ENCODE results near the gene GINS2.

Gene GINS2

DNA sequence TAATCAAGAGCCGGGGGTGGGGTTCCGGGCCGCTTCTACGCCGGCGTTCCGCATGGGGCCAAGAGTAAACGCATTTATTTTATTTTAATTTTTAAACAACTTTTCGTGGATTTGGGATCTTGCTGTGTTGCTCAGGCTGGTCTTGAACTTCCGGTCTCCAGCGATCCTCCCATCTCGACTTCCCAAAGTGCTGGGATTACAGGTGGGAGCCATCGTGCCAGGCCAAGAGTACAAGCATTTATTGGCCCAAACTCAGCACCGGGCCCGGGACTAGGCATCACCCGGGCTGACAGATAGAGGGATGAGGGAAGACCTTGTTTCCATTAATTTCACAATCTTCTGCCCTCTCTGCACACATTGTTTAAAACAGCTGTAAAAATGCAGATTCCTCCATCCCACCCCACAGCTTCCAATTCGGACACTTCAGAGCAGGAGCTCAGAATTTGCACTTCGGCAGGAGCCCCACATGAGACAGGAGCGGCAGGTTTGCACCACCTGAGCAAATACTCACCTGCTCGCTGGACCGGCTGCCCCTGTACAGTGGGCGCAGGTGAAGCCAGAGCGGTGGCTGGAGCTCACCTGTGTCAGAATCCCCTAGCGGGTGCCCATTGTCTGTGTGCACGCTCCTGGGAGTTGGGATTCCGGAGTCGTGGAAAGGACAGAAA is 663 bp upstream of the GINS2 start:
- DNase-seq (ENCODE audit: low read depth), result no peak

DNA sequence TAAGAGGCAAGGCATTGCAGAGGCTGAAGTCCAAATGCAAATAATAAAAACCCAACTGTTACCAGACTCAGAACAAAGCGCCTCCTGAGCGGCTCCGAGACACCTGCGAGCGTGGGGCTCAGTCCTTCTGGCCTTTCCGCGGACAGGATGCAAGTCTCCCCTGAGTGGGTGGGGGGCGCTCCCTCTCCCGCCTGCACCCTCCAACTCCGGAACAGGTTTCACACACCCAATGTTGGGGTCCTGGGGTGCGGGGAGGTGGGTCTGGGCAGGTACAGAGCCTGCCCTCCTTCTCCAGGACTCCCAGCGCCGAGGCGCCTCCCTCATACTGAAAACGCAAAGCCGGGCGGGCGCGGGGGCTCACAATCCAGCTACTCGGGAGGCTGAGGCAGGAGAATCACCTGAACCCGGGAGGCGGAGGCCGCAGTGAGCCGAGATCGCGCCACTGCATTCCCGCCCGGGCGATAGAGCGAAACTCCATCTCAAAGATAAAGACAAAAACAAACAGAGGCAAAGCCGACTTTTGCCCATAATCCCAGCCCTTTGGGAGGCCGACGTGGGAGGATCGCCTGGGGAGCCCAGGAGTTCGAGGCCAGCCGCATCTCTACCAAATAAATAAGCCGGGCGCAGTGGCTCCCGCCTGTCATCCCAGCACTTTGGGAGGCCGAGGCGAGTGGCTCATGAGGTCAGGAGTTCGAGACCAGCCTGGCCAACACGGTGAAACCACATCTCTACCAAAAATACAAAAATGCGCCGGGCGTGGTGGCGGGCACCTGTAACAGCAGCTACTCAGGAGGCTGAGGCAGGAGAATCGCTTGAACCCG is 893 bp downstream of the GINS2 start:
- DNase-seq (ENCODE audit: low read depth), result no peak

DNA sequence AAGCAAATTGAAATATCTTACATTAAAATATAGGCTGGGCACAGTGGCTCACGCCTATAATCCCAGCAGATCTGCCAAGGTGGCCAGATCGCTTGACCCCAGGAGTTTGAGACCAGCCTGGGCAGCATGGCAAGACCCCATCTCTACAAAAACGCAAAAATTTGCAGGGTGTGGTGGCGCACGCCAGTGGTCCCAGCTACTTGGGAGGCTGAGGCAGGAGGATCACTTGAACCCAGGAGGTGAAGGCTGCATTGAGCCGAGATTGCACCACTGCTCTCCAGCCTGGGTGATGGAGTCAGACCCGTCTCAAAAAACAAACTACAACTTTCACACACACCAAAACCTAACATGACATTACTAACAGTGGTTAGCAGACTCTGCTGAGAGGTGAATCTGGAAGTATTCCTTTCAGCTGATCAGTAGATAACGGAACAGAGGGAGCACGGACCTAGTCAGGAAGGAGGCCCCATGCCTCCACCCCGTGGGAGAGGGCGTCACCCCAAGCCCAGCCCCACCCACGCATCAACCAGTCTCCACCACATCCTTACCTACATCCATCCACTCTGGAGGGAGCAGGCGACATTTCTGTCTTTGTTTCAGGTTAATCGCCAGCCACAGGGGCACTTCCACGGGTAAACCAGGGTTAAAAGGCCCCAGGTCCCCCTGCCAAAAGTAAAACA is 1.7 kb downstream of the GINS2 start:
- no peak for DNase-seq (ENCODE audit: low read depth)

DNA sequence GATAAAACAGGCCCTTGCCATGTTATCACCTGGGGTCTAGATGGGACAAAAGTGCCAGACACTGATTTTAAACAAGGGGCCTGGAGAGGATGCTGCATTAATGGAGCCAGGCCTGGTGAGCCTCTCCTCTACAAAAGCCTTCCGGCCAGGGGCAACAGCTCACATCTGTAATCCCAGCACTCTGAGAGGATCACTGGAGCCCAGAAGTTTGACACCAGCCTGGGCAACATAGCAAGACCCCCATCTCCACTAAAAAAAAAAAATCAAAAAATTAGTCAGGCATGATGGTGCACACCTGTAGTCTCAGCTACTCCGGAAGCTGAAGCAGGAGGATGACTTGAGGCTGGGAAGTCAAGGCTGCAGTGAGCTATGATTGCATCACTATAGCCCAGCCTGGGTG is 3.5 kb downstream of the GINS2 start:
- no peak for DNase-seq (ENCODE audit: low read depth)

DNA sequence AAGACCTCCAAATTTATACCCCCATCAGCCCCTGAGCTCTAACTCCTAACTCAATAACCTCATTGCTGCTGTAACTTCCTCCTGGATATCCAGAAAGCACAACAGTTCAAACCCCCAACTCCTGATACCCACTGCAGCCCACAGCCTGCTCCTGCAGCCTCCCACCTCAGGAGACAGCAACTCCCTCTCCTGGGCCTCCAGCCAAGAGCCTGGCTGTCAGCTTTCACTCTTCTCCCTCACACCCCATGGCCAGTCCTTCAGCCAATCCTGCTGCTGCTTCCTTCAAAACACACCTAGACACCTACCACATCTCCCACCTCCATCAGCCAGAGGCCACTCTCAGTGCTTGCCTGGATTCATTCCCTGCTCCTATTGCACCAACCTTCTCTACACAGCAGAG is 5.4 kb downstream of the GINS2 start:
- no peak for DNase-seq (ENCODE audit: low read depth)

DNA sequence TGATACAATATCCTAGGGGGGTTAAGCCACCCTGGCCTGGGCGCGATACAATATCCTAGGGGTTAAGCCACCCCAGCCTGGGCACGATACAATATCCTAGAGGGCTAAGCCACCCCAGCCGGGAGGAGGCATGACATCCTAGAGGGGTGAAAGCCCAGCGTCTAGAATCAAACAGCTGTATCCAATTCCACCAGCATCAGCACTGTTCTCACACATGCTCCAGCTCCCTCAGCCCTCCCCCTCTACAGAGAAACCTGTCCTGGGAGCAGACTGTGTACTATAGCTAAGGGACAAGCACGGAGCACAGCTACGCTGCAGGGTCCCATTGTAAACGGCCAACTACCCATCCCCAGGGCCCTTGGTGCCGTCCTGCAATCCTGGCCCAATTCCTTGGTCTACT is 6.2 kb downstream of the GINS2 start:
- no peak for DNase-seq (ENCODE audit: low read depth)

DNA sequence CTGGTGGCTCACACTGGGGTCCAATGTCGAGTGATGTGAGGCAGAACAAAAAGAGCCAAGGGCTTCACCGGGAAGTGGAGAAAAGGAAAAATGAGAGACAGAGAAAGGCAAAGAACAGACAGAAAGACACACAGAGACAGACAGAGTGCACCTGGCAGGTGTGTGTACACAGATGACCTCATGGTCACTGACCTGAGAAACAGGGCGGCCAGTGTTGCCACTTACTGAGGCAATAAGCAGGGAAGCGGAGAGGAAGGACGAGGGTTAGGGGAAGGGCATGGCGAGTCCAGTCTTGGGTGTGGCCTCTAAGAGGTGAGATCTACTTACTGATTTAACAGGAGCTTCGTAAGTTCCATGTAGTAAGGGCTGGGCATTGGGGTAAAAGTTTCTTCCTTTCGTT is 7.5 kb downstream of the GINS2 start:
- DNase-seq (ENCODE audit: low read depth), result no peak

DNA sequence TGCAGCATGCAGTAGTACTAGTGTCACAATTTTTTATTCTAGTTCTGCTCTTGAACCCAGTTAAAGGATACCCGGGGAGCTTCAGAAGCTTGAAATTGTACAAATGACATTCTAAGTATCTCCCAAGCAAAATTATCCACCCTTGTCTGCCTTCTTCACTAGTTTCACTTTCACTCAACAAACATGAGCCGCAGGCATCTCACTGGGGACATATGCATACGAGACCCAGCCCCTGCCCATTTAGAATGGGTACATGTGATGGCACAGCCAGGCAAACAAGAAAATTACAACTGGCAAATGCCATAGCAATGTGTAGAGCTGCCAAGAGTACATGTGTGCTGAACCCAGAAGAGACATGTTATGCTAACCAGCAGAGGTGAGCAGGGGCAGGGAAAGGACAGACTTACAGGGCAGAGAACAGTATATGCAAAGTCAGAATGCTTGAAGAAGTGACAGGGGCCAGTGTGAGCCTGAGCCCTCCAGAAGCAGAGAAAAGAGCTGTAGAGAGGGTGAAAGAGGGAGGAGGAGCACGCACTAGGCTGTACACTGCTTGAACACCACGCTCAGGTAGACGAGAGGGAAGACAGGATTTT is 8.3 kb downstream of the GINS2 start:
- no peak for DNase-seq (ENCODE audit: low read depth)

DNA sequence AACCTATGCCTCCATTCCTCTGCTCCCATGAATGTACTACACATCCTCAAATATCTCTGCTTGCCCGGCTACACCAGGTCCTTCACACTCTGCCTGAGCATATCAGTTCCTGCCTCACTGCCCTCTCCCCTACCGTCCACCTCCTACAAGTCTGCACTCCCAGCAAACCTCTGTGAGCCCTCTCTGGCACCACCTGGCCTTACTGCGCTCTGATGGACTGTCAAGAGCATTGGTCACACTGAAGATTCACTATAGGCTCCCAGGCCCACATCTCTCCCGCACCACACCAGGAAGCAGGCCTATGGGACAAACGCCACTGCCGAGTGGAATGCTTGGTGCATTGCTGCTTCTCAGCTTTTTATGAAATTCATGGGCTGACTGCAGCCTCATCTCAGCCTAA is 8.9 kb downstream of the GINS2 start:
- no peak for DNase-seq (ENCODE audit: low read depth)

DNA sequence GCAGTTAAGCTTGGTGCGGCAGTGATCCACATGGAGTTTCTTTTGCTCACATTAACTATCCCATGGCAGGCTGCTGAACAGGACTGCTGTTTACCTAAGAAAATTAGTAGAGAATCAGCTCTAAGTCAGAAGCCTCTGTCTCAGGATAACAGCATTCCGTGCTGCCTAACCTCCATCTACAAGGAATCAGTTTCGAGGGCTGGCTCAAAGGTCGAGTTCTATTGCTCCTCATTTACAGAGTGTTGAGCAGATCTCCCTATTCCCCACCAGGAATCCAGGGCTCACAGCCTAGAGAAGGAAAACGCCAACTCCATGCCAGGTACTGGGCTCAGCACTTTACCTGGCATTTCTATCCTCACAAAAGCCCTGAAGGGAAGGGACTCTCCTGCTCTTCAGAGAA is 9.9 kb downstream of the GINS2 start:
- DNase-seq (ENCODE audit: low read depth), result no peak

DNA sequence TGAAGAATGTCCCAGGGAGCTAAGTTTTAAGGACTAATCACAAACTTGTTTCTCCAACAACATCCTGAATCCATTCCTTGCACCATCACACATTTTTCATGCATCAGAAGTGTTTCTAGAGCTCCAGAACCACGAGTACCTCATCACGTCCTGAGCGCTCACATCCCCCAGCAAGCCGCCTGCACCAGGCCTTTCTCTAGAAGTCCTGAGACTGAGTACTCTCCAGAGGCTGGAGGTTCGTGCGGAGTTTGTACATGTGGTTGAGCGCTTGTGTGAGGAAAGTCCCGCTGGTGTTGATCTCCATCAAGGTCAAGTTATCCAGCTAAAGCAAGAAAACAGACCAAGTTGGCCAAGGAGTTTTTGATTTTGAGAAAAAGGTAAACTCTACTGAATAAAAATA is 10.7 kb downstream of the GINS2 start:
- DNase-seq (ENCODE audit: low read depth), result no peak

DNA sequence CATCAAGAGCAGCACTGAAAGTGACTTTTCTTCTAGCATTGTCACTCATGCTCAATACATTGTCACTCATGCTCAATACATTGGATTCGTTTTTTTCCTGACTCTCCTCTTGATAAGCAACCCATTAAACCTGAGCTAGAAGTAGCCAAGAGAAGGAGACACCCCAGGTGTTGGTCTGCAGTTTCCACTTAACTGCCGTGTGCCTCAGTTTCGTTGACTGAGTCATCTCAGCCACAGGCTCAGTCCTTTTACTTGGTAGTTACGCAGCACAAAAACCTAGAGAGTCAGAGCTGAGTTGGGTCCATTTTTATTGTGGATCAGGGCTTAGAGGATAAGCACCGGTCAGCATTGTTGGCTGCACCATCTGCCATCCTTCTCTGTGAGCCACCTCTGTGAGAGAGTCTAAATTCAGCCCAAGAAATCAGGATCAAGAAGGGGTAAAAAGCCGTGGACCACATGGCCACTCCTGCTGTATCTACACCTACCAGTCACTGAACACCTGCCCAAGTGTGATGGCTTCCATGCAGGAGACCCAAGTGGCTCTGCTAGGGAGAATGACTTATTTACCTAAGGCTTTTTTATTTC is 11.3 kb downstream of the GINS2 start:
- no peak for DNase-seq (ENCODE audit: low read depth)

DNA sequence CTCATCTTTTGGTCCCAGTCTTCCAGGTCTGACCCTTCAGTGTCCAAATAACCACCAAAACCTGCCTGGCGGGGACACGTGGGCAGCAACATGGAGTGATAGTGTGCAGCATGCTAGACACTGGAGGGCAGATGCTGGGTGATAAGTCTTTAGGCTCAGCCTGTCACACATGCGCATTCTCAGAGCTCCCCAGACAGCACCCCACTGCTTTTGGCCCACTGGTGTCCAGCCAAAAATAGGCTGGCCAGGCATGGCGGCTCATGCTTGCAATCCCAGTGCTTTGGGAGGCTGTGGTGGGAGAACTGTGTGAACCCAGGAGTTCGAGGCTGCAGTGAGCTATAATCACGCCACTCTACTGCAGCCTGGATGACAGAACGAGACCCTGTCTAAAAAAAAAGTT is 12.3 kb downstream of the GINS2 start:
- DNase-seq (ENCODE audit: low read depth), result no peak

DNA sequence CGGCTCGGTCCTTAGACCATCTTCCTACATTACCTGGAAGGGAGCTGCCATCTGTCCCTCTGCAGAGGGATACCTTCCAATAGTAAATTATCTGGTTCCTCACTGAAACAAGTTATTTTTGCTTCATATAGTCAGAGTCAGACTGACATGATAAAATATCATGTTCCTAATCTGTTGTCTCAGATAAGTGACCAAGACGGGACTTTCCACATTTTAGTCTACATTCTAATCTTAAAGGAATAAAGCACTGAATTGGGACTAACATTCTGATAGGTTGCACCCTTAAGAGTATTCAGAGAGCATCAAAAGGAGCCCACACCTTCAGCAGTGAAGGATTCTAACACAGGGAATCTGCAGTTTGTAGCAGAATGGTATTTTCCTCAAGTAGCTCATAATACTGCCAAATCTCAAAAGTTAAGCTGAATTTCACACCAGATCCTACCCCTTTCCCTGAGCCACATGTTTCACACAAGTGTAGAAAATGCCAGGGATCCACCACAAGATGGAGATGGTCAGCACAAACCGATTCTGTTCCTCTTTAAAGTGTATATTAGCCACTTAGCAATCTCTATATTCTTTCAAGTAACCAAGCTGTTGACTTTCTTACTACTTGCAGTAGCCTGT is 13.4 kb downstream of the GINS2 start:
- no peak for DNase-seq (ENCODE audit: low read depth)

DNA sequence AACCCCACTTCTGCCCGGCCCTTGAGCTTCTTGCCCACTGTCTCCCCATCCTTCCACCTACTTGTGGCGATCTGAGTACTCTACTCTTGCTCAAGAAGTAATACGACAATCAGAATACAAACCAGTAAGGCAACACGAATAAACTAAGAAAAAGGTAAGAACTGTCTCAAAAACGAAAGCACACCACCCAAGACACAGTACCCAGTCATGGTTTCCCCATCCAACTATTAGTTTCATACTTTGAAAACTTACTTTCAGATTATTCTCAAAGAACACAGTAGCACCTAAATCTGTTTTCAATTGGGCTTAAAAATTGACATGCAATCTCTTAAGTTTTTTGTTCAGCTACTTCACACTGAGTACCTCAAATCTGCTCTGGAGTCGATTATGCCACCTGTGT is 13.9 kb downstream of the GINS2 start:
- DNase-seq (ENCODE audit: low read depth), result no peak

DNA sequence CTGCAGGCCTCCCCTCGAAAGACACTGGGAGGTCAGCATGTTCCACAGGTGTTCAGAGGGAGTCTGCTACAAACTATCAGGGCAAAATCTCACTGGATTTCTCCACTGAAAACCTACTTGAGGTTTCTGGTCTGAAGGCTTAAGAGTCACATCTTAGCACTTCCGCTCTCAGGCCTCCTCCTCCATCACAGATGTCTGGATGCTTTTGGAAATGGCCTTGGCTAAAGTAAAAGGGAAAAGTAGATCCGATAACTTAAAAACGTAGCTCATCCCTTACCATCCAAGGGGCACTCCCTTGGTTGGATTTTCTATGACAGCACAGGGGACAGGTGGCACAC is 14.4 kb downstream of the GINS2 start:
- no peak for DNase-seq (ENCODE audit: low read depth)

DNA sequence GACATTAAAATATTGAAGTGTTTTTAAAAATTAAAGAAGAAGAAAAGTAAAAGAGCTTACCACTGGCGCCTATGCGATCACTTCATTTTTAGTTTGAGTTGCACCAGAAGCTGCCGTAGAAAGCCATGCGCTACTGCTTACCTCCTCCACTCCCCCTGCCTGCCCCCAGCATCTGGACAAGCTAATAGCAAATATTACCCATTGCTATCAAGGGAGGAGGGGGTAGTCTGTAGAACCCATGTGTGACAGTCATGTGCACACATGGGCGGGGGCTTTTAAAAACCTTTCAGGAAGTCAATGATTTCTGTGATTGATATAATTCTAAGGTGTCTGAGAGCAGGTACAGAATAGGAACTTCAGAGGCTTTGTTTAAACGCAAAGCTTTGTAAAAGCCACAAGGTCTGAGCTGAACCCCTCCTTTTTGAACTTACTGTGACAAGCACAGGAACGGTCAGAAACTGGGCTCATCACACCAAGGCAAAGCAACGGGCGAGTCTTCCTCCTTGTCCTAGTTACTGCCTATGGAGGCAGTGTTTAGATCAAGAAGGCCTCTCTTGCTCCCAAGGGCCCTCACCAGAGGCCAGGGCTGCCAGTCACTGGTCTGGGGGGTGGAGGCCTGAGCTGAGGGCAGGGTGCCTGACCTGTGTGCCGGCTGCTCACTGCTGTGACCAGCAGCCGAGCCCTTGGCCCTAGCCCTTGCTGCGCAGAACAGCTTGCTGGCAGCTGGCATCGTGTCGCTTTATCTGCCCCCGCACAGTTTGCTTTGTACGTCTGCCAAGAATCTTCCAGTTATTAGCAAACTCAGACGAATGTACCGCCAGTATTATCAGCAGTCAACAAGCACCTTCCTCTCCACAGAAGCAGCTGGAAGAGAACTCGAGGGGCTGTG is 15.0 kb downstream of the GINS2 start:
- DNase-seq (ENCODE audit: low read depth), result no peak

DNA sequence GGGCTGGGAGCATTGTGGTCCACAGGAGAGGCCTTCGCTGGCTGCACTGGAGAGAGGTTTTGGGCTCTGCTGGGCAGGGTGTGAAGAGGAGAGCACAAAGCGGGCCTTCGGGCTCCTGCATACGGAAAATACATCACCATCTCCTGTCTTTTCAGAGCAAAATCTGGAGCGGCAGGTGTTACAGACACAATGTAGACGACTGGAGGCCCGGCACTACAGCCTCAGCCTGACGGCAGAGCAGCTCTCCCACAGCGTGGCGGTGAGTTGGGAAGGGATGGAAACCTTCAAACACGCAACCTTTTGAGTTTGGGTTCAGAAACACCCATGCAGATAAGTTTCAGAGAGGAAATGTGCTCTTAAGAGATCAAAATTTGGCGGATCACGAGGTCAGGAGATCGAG is 17.9 kb downstream of the GINS2 start:
- no peak for DNase-seq (ENCODE audit: low read depth)

DNA sequence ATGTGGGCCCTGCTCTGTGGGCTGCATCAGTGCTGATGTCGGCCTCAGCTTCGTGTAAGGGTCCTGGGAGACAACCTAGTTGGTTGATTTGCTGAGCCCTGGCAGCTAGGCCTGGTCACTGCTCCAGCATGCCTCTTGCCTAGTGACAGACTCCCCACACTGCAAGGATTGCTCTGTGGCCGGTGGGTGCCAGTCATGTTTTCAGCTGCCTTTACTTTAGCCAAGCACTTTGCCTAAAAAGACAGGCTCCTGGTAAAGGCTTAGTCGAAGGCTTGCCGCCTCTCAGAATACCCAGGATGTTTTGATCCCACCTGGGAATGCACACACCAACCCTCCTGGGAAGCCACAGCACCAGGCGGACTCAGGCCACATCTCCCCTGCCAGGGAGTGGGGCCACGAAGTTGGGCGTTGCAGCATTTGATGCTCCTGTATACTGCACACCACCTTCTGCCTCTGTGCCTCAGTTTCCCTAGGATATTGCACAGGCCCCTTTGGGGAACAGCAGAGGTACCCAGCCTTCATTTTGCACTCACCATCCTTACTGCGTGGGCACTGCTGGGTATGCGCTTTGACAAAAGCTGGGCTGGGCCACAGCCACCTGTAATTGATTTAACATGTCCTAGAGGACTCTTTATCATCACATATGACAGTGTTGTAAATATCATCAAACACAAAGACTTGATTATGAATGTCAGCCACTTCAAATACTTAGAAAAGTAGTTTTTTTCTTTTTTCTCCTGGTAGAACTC is 19.9 kb downstream of the GINS2 start:
- no peak for DNase-seq (ENCODE audit: low read depth)

DNA sequence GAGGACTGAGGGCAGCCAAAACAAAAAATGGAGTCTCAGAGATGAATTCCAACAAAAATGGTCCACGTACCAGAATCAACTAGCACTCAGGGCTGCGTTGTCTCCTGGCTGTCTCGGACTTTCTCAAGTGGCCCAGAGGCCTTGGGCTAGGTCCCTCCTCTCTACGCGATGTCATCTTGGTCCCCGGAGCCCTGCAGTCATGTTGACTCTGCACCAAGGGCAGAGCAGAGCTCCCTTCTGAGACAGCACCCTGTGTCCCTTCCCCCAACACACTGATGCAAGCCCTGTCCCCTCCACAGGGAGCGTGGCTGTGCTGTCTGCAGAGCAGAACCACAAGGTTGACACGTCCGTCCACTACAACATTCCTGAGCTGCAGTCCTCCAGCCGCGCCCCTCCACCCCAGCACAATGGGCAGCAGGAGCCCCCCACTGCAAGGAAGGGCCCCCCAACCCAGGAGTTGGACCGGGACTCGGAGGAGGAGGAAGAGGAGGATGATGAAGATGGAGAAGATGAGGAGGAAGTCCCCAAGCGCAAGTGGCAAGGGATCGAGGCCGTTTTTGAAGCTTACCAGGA is 20.8 kb downstream of the GINS2 start:
- no peak for DNase-seq (ENCODE audit: low read depth)
